Astrocyte of the cerebellum (primary cell): ENCODE results near the gene BLMH.

Experiments used
- DNase-seq: peaks from one replicate; pipeline ENCODE4 v3.0.0-alpha.2; 2011; ENCODE audit warnings: low read depth
- H3K4me3 ChIP-seq: 2 replicates; pipeline ENCODE4 v1.5.1; 2011; ENCODE audit warnings: mild to moderate bottlenecking, low read depth, low read length, moderate library complexity
- in situ Hi-C: cut with HindIII; loops from 2 replicates; pipeline ENCODE4 v1.10.0; 2017; ENCODE audit warnings: low sequenced_read_pairs
- TF ChIP-seq, protein P1 (sequence below): IDR thresholded peaks from 2 replicates; pipeline ENCODE4 v1.5.1; 2012; ENCODE audit warnings: low read length, low read depth, moderate library complexity, mild to moderate bottlenecking; ENCODE audit errors: missing control alignments

Gene BLMH

DNA sequence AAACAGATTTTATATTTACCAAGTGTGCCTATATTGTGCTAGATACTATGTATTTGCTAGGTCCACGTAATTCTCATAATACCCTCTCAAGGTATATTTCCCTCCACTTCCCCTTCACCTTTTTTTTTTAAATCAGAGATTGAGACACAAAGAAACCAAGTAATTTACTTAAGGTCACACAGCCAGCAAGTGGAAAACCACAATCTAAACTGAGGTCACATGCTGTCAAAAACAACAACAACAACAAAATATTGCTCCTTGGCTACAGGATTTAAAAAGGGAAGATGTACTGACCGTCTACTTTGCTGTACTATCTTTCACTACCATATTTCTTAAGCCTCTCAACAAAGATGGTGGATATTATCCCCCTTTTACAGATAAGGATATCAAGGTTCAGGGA, 15.8 kb downstream of the BLMH start:
- H3K4me3 ChIP-seq = no peak overlapping the region
- TF ChIP-seq, protein P1, sequence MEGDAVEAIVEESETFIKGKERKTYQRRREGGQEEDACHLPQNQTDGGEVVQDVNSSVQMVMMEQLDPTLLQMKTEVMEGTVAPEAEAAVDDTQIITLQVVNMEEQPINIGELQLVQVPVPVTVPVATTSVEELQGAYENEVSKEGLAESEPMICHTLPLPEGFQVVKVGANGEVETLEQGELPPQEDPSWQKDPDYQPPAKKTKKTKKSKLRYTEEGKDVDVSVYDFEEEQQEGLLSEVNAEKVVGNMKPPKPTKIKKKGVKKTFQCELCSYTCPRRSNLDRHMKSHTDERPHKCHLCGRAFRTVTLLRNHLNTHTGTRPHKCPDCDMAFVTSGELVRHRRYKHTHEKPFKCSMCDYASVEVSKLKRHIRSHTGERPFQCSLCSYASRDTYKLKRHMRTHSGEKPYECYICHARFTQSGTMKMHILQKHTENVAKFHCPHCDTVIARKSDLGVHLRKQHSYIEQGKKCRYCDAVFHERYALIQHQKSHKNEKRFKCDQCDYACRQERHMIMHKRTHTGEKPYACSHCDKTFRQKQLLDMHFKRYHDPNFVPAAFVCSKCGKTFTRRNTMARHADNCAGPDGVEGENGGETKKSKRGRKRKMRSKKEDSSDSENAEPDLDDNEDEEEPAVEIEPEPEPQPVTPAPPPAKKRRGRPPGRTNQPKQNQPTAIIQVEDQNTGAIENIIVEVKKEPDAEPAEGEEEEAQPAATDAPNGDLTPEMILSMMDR = no peak
- in situ Hi-C loops = no loop called here
- no peak for DNase-seq

GRCh38 chr17:30274887-30275286, 16.9 kb downstream of the BLMH start:
- DNase-seq = no peak
- in situ Hi-C loops = no loop called here
- TF ChIP-seq, protein P1 = no peak
- H3K4me3 ChIP-seq = no peak overlapping the region

DNA sequence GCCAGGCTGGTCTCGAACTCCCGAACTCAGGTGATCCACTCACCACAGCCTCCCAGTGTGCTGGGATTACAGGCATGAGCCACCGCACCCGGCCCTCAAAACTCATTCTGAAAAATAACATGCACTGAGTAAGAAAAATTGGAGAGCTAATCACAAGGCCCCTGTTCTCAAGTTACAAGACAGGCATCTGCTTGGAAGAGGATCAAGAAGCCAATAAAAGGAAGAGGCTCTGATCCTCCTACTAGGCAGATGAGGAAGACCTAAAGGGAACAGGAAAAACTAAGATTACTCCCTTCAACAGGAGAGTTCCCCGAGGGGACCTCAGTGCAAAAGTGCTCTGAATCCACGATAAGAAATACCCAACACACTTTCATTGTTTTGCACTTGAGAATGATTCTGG, 18.4 kb downstream of the BLMH start:
- TF ChIP-seq, protein P1 = no peak
- DNase-seq = no peak
- H3K4me3 ChIP-seq = no peak overlapping the region
- in situ Hi-C loops = no loop called here

DNA sequence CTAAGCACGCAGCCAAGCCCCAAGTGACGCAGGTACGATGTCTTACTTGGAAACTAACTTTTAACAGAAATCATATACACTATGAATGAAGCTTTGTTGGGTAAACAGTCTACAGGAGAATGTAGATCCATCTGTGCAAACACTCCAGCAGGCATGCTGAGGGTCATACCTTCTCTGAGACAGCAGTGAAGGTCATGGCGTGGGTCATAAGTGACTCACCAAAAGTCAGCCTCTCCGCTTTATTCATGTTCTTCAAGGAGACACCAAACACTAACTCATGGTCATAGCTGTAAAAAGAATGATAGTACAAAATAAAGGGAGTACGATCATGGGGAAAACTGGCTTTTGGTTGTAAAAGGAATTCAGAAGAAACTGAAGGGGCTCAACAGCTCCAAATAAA, 20.6 kb downstream of the BLMH start:
- no peak for DNase-seq
- in situ Hi-C loops = no loop called here
- no peak overlapping the region for H3K4me3 ChIP-seq
- TF ChIP-seq, protein P1 = no peak

DNA sequence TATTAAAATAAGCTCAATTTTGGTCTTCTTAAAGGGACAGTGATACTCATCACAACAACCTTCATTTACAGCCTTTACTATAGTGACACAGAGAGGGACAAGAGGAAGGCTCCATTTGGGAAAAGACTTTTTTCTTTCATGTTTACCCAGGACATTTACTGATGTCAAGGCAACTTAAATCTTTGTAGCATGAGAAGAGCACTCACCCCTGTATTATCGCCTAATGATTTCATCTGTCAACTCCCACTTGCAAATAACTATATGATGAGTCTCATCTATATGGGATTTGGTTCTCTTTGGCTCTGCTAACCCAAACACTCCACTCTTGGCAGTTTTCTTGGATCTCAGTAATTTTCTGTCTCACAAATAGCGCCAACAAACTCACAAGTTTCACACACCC, 24.1 kb downstream of the BLMH start:
- in situ Hi-C loops = no loop called here
- TF ChIP-seq, protein P1 = no peak
- no peak for DNase-seq
- H3K4me3 ChIP-seq = no peak overlapping the region

DNA sequence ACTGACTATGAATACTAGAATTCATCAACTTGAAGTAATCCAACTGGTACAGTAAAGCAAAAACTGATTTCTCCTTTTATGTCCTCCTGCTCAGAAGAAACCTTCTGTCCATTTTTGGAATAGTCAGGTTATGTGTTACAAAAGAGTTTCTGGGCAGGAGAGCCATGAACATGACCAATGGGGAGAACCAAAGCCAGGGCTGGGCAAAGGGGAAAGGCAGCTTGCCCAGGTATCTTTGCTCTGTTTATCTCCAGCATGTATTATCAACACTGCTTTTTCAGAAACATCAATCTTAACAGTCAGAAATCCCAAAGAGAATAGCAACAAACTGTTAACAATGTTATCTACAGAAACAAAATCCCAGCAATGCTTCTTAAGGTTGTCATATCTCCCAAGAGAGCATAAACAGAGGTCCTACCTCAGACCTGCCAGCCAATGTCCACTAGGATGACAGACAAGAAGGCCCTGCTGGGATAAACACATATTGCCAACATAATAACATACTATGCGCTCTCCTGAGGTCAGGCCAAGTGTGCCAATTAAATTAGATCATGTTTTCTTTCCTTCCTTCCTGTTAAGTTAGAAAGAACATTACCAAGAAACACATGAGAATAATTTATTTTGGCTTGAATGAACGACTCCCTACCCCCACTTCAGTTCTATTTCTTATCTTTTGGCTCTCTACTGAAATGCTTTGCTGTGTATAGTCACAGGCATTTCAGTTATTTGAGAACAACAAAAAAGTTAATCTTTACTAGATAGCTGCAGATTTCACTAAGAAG, 28.0 kb downstream of the BLMH start:
- no peak for DNase-seq
- in situ Hi-C loops = no loop called here
- TF ChIP-seq, protein P1 = no peak
- H3K4me3 ChIP-seq = no peak overlapping the region
